Stimulated activated CD4-positive, alpha-beta T cell treated with anti-CD3 and anti-CD28 coated beads, Interleukin-4, amount 100 ng/mL, for 4 hours (primary cell): Measurements from ENCODE around the gene TIA1.
A peak's percentile ranks its signal among the peaks of the same experiment; 100 is the strongest.
"Not testable (repeated sequence)": the region's sequence is repeated elsewhere in the genome, so short reads cannot be mapped to it uniquely, and the experiment has no call there.

Experiments used
- DNase-seq, 2 experiments: peaks; one replicate each; pipeline ENCODE4 v3.0.0-alpha.2; 2020

TIA1 gene

GRCh38 chr2:70214365-70214764 is 34.1 kb downstream of the TIA1 start:
- DNase-seq = no peak

- DNase-seq = no peak
Measured at GRCh38 chr2:70212298-70212932, 36.0 kb downstream of the TIA1 start.

- DNase-seq = no peak
Measured at GRCh38 chr2:70211595-70211994, 36.8 kb downstream of the TIA1 start.

GRCh38 chr2:70204452-70204851 is 44.0 kb downstream of the TIA1 start:
- no peak for DNase-seq

GRCh38 chr2:70203086-70203485 is 45.3 kb downstream of the TIA1 start:
- no peak for DNase-seq

GRCh38 chr2:70202236-70202806 is 46.1 kb downstream of the TIA1 start:
- no peak for DNase-seq

GRCh38 chr2:70201831-70202230 is 46.6 kb downstream of the TIA1 start:
- DNase-seq = no peak

GRCh38 chr2:70201225-70201768 is 47.1 kb downstream of the TIA1 start:
- no peak for DNase-seq

GRCh38 chr2:70199320-70199864 is 49.0 kb downstream of the TIA1 start:
- no peak for DNase-seq

GRCh38 chr2:70192516-70192915 is 55.9 kb downstream of the TIA1 start:
- no peak for DNase-seq

- DNase-seq = no peak
Measured at GRCh38 chr2:70191244-70191735, 57.1 kb downstream of the TIA1 start.

GRCh38 chr2:70190418-70191243 is 57.8 kb downstream of the TIA1 start, which contains the start of gene C2orf42:
Gene C2orf42 (minus strand): TSS chr2:70191019. CDS start chr2:70181985, 9,034 bp downstream.
- peak; percentile 92 to 98 for DNase-seq

GRCh38 chr2:70188460-70188859 is 60.0 kb downstream of the TIA1 start:
- DNase-seq = no peak

- not testable (repeated sequence) for DNase-seq
Measured at GRCh38 chr2:70187170-70187569, 61.3 kb downstream of the TIA1 start.

- no peak for DNase-seq
Measured at GRCh38 chr2:70182689-70183088, 65.7 kb downstream of the TIA1 start.

GRCh38 chr2:70181363-70181956 is 67.0 kb downstream of the TIA1 start:
- DNase-seq = no peak

GRCh38 chr2:70173520-70173919 is 74.9 kb downstream of the TIA1 start:
- DNase-seq = no peak

- not testable (repeated sequence) for DNase-seq
Measured at GRCh38 chr2:70169654-70170245, 78.7 kb downstream of the TIA1 start.

GRCh38 chr2:70161069-70161534 is 87.3 kb downstream of the TIA1 start:
- no peak for DNase-seq

GRCh38 chr2:70160545-70160944 is 87.9 kb downstream of the TIA1 start:
- no peak for DNase-seq
